Measurements from ENCODE around the gene C1QTNF1.
A peak's percentile ranks its signal among the peaks of the same experiment; 100 is the strongest.

C1QTNF1 gene

DNA sequence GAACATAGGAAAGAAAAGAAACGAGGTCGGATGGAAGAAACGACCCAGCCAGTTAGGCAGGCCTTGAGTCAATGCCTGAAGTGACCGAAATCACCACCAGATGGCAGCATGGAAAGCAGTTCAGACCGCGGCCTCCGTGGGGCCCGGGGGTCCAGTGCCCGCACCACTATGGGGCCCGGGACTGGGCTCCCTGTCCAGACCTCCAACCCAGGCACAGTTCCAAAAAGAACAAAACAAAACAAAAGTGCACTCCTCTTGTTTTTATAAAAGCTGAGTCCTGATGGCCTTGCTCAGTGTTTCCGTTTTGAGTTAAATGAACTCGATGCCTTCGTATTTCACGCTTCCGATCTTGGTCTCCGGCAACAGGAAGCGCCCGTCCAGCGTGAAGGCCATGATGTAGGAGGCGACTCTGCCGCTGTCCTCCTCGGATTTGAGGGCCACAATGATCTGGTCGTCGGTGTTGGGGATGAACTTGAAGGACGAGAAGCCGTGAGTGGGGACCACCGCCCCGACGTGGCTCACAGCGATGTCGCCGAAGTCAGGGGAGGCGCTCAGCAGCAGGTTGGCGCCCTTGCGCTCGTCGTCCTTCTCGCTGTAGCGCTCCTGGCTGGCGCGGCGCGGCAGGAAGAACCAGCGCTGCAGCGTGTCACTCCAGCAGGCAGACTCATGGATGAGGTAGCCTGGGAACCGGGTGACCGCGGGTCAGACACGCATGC lies 30.6 kb upstream of the C1QTNF1 start:
- peak; percentile 65 for DNase-seq

GRCh38 chr17:78993981-78994671 lies 29.8 kb upstream of the C1QTNF1 start:
- no peak for DNase-seq

DNA sequence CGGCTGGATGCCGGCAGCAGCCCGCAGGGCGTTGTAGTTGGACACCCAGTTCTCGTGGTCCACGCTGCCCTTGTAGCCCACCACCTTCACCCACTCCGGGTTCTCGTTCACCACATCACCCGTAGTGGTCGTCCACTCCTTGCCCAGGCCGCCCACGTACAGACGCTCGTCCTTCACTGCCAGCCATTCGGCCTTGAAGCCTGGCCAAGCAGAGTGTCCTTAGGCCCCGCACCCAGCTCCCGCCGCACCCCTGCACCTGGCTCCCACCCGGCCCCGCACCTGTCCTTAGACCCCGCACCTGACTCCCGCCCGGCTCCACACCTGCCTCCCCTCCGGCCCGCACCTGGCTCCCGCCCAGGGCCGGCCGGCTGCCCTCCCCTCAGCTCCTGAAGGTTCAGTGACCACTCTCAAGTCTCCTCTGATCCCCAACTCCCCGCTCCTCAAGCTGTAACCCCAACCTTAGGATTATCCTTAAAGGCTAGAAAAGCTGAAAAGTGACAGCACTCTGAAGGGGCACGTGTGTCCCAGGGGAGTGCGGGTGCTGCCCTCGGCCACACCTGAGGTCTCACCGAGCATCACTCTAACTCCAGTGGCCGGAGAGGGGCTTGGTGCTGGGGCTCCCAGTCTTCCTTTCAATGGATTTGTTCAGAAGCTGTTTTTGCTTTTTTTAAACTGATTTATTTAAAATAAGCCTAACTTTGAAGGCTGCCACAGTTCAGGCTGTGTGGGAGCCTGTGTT lies 28.8 kb upstream of the C1QTNF1 start:
- DNase-seq: no peak

GRCh38 chr17:78995761-78996451 lies 28.1 kb upstream of the C1QTNF1 start:
- DNase-seq: no peak

DNA sequence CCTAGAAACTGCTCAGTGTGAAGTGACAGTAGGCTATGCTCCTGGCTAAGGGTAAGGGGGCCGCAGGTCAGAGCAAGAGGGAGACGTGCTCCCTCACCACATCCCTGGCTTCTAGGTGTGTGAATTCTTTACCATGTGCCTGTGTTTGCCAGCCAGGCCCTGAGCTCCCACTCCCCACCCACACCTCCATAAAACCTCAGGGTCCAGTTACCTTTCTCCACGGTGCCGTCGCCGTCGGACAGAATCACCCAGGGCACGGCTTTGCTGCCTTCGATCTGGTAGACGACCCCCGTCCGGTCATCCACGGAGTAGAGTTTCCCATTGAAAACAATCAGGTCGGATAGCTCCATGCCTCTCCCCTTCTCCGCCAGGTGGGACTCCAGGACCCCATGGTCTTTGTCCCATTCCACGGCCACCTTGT lies 27.2 kb upstream of the C1QTNF1 start:
- no peak for DNase-seq

DNA sequence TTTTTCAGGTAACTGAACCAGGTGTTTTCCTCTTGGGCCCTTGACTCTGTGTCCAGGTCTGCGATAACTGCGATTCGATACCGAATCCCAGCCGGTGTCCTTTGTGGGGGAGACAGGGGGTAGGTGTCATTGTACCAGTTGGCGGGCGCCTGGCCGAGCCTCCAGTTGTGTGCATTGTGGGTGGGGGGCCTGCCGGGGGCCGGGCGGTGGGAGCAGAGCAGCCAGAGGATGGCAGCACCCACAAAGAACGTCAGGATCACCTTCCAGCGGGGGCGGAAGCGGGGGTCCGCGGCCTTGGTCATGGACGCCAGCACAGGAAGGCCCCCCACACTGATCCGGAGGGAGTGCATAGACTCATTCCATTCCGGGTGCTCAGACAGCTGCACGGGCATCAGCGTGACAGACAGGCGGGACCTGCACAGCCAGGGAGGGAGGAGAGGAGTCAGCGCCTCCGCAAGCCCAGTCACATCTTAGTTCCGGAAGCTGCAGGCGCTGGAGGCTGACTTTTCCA lies 26.7 kb upstream of the C1QTNF1 start:
- DNase-seq: no peak

- DNase-seq: no peak
Measured at GRCh38 chr17:78997881-78998280, 26.1 kb upstream of the C1QTNF1 start.

- DNase-seq: no peak
Measured at GRCh38 chr17:78998311-78999055, 25.5 kb upstream of the C1QTNF1 start.

GRCh38 chr17:78999056-78999768 lies 24.8 kb upstream of the C1QTNF1 start:
- no peak for DNase-seq

DNA sequence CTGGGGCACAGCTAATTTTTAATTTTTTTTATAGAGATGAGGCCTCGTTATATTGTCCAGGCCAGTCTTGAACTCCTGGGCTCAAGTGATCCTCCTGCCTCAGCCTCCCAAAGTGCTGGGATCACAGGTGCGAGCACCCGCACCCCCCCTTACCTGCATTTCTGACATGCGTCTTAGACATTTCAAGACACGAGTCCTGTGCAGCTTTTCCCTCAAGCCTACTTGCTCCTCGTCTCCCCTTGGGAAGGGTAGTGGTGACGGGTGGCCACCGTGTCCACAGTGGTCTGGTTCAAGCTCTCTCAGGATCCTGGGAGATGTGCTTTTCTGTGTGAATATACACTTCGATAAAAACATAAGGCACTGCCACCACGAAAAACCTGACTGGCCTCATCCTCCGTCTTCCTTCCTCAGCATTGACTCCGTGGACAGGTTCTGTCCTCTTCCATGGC lies 24.0 kb upstream of the C1QTNF1 start:
- no peak for DNase-seq

GRCh38 chr17:79000396-79001189 lies 23.4 kb upstream of the C1QTNF1 start:
- no peak for DNase-seq

- DNase-seq: no peak
Measured at GRCh38 chr17:79001190-79002020, 22.6 kb upstream of the C1QTNF1 start.

GRCh38 chr17:79002291-79002690 lies 21.7 kb upstream of the C1QTNF1 start:
- no peak for DNase-seq

DNA sequence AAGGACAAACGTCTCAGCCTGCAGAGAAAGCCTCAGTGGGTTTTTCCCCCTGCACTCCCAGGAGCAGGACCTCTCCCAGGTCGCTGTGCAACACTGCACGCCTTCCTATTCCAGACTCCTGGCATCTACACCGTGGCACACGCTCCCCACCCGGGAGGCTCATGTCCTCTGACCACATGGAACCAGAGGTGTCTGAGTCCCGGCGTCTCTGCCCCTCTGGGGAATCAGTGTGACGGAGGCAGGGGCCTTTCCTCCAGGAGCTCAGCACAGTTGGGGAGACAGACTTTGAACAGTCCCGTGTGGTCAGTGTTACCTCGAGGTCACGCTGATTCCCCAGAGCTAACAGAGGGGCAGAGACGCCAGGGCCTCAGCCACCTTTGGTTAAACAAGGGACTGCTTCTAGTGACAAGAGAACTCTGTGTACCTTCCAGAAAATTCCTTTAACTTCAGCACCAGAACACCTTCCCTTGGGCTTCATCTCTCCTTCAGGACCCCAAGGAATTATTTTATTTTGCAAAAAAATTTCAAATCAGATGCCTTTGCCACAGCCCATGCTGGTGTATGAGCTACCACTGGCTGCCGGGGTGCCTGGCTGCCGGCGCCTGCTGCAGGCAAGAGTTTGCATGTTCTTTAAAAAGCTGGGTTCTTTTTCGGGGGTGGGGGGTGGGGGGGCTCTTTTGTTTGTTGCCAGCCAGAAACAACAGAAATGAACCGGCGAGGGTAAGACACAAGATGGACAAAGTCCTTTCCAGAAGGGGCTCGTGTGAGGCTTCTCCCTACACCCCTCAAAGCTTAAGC lies 21.0 kb upstream of the C1QTNF1 start:
- no peak for DNase-seq

DNA sequence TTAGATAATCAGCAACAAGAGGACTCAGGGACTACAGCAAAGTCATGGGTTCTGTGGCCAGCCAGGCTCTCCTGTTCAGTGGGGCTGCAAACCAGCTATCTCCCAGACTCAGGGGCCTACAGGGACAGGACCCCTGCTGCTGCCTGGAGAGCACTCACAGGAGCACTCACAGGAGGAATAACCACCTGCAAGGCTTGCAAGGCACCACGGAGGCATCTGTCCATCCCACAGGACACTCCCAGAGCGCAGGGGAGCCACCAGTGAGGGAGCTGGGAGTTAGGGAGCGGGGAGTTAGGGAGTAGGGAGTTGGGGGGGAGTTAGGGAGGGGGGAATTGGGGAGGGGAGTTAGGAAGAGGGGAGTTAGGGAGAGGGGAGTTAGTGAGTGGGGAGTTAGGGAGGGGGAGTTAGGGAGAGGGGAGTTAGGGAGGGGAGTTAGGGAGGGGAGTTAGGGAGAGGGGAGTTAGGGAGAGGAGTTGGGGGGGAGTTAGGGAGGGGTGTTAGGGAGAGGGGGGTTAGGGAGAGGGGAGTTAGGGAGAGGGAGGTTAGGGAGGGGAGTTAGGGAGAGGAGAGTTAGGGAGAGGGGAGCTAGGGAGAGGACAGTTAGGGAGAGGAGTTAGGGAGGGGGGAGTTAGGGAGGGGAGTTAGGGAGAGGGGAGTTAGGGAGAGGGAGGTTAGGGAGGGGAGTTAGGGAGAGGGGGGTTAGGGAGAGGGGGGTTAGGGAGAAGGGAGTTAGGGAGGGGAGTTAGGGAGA lies 20.1 kb upstream of the C1QTNF1 start:
- DNase-seq: no peak

DNA sequence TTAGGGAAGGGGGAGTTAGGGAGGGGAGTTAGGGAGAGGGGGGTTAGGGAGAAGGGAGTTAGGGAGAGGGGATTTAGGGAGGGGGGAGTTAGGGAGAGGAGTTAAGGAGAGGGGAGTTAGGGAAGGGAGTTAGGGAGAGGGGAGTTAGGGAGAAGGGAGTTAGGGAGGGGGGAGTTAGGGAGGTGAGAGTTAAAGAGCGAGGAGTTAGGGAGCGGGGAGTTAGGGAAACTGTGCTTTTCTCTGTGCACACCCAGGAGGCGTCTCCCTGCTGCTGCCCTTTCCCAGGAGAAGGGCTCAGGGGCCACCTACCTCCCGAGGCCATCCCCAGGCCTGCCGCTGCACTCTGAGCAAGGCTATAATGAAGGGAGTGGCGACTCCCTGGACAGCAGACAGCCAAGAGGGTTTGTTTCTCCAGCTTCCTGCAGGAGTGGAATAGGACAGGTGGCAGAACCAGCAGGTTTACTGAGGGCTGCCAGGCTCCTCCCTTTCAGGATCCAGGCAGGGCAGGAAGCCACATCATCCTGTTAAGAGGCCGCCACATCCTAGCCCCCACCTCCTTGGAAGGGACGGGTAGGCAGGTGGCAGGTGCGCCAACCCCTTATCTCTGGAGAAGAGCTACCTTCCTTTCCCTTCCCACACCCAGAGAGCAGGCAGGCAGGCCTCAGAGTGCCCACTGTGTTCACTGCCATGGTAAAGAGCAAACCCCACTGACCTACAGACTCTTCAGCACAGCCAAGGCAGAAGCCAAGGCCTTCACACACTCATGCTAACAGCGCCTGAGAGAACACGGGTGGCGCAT lies 18.7 kb upstream of the C1QTNF1 start:
- peak; percentile 44 for DNase-seq

GRCh38 chr17:79006046-79006445 lies 17.9 kb upstream of the C1QTNF1 start:
- no peak for DNase-seq
